ENCODE measurements around the gene MYORG.

MYORG gene

GRCh38 chr9:34335376-34335775 lies 41.3 kb downstream of the MYORG start:
- Histone ChIP-seq H3K14ac (ENCODE audit: low read length in 2 of 2) (no peak overlapping the region), H3K9ac (ENCODE audit: low read length) (no peak overlapping the region), H4K91ac (ENCODE audit: low read length) (no peak overlapping the region), H2AK5ac (ENCODE audit: low read length, severe bottlenecking) (no peak overlapping the region), H3K4me1 (ENCODE audit: control insufficient read depth, insufficient read depth, low read depth, low read length) (no peaks in the 10 kb centered on the region), H3K27me3 (ENCODE audit: control insufficient read depth in 1 of 2, insufficient read depth in 1 of 2, low read length in 2 of 2) (no peaks in the 10 kb centered on the region), H4K8ac (ENCODE audit: low read length) (no peak overlapping the region), H3K4me3 (ENCODE audit: insufficient read depth in 1 of 2, low read depth in 1 of 2, low read length in 2 of 2) (no peak overlapping the region), H3K9me3 (ENCODE audit: control insufficient read depth, low read length) (no peaks in the 10 kb centered on the region), H2BK5ac (ENCODE audit: low read depth, low read length, poor library complexity, severe bottlenecking) (no peak overlapping the region), H2BK120ac (ENCODE audit: low read depth, low read length) (no peak overlapping the region), H3K4me2 (ENCODE audit: low read length, poor library complexity, severe bottlenecking) (no peak overlapping the region), H3K18ac (ENCODE audit: low read depth in 1 of 2, low read length in 2 of 2) (no peak overlapping the region), H2BK12ac (ENCODE audit: low read length in 2 of 2) (no peak overlapping the region), H3K4ac (ENCODE audit: low read depth in 1 of 2, low read length in 2 of 2) (no peak overlapping the region), H3K36me3 (ENCODE audit: control insufficient read depth in 1 of 2, insufficient read depth in 2 of 2, low read depth in 1 of 2, low read length in 2 of 2) (peaks cover 22 to 24% of the 10 kb centered on the region in 2 experiments), H2AFZ (ENCODE audit: low read depth, low read length) (no peak overlapping the region), H3K27ac (ENCODE audit: low read length, poor library complexity, severe bottlenecking) (no peak overlapping the region), H3K79me1 (replicated peaks; ENCODE audit: low read length, poor library complexity, severe bottlenecking) (peaks cover 37% of the 10 kb centered on the region), H2BK15ac (ENCODE audit: low read depth, poor library complexity, severe bottlenecking) (no peak overlapping the region), H3K23ac (ENCODE audit: low read length in 2 of 2) (no peak overlapping the region)
- DNase-seq: no peak
- WGBS: 95% methylated on average over 4 of the region's 4 CpGs

GRCh38 chr9:34334916-34335315 lies 41.8 kb downstream of the MYORG start:
- WGBS: 100% methylated on average over 2 of the region's 2 CpGs
- no peak overlapping the region for H2BK12ac ChIP-seq (ENCODE audit: low read length in 2 of 2)
- no peak overlapping the region for H3K27ac ChIP-seq (ENCODE audit: low read length, poor library complexity, severe bottlenecking)
- no peak overlapping the region for H3K9ac ChIP-seq (ENCODE audit: low read length)
- H3K79me1 ChIP-seq (replicated peaks; ENCODE audit: low read length, poor library complexity, severe bottlenecking): peaks cover 35% of the 10 kb centered on the region
- no peak overlapping the region for H2BK120ac ChIP-seq (ENCODE audit: low read depth, low read length)
- no peak overlapping the region for H4K91ac ChIP-seq (ENCODE audit: low read length)
- peaks cover 18 to 20% of the 10 kb centered on the region in 2 experiments for H3K36me3 ChIP-seq (ENCODE audit: control insufficient read depth in 1 of 2, insufficient read depth in 2 of 2, low read depth in 1 of 2, low read length in 2 of 2)
- no peak overlapping the region for H3K23ac ChIP-seq (ENCODE audit: low read length in 2 of 2)
- H3K14ac ChIP-seq (ENCODE audit: low read length in 2 of 2): no peak overlapping the region
- H3K9me3 ChIP-seq (ENCODE audit: control insufficient read depth, low read length): no peaks in the 10 kb centered on the region
- H2AFZ ChIP-seq (ENCODE audit: low read depth, low read length): no peak overlapping the region
- no peak overlapping the region for H3K4ac ChIP-seq (ENCODE audit: low read depth in 1 of 2, low read length in 2 of 2)
- H2BK15ac ChIP-seq (ENCODE audit: low read depth, poor library complexity, severe bottlenecking): no peak overlapping the region
- no peaks in the 10 kb centered on the region for H3K4me1 ChIP-seq (ENCODE audit: control insufficient read depth, insufficient read depth, low read depth, low read length)
- H4K8ac ChIP-seq (ENCODE audit: low read length): no peak overlapping the region
- H3K4me2 ChIP-seq (ENCODE audit: low read length, poor library complexity, severe bottlenecking): no peak overlapping the region
- no peak overlapping the region for H2BK5ac ChIP-seq (ENCODE audit: low read depth, low read length, poor library complexity, severe bottlenecking)
- no peak overlapping the region for H3K18ac ChIP-seq (ENCODE audit: low read depth in 1 of 2, low read length in 2 of 2)
- no peak overlapping the region for H2AK5ac ChIP-seq (ENCODE audit: low read length, severe bottlenecking)
- no peak overlapping the region for H3K4me3 ChIP-seq (ENCODE audit: insufficient read depth in 1 of 2, low read depth in 1 of 2, low read length in 2 of 2)
- no peak for DNase-seq
- H3K27me3 ChIP-seq (ENCODE audit: control insufficient read depth in 1 of 2, insufficient read depth in 1 of 2, low read length in 2 of 2): no peaks in the 10 kb centered on the region

DNA sequence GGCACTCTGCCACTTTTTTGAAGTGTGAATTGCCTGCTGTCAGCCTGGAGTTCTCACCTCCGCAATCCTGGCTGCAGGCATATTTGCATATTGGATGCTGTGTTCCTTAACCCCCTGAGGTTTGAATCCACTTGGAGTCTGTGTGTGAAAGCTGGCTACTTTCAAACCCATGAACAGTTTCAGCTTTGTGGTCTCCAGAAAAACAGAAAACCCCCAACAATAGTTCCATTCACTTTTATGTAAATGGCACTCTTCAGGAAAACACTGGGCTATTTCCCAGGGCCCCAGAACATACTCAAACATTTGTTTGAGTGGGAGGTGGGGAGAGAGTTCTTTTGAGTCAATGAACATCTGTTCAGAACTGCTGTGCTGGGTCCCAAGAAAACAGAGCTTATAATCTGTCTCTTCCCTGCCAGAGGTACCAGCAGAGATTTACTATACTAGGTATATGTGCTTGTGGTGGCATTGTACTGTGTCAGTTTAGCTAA lies 42.3 kb downstream of the MYORG start:
- Histone ChIP-seq H2BK12ac (ENCODE audit: low read length in 2 of 2) (no peak overlapping the region), H3K27ac (ENCODE audit: low read length, poor library complexity, severe bottlenecking) (no peak overlapping the region), H3K18ac (ENCODE audit: low read depth in 1 of 2, low read length in 2 of 2) (no peak overlapping the region), H2BK120ac (ENCODE audit: low read depth, low read length) (no peak overlapping the region), H3K4me3 (ENCODE audit: insufficient read depth in 1 of 2, low read depth in 1 of 2, low read length in 2 of 2) (no peak overlapping the region), H2AK5ac (ENCODE audit: low read length, severe bottlenecking) (no peak overlapping the region), H3K14ac (ENCODE audit: low read length in 2 of 2) (no peak overlapping the region), H3K4me1 (ENCODE audit: control insufficient read depth, insufficient read depth, low read depth, low read length) (no peaks in the 10 kb centered on the region), H2AFZ (ENCODE audit: low read depth, low read length) (no peak overlapping the region), H3K9ac (ENCODE audit: low read length) (no peak overlapping the region), H3K4ac (ENCODE audit: low read depth in 1 of 2, low read length in 2 of 2) (no peak overlapping the region), H3K23ac (ENCODE audit: low read length in 2 of 2) (no peak overlapping the region), H3K4me2 (ENCODE audit: low read length, poor library complexity, severe bottlenecking) (no peak overlapping the region), H2BK5ac (ENCODE audit: low read depth, low read length, poor library complexity, severe bottlenecking) (no peak overlapping the region), H3K27me3 (ENCODE audit: control insufficient read depth in 1 of 2, insufficient read depth in 1 of 2, low read length in 2 of 2) (no peaks in the 10 kb centered on the region), H4K91ac (ENCODE audit: low read length) (no peak overlapping the region), H3K36me3 (ENCODE audit: control insufficient read depth in 1 of 2, insufficient read depth in 2 of 2, low read depth in 1 of 2, low read length in 2 of 2) (peaks cover 14 to 19% of the 10 kb centered on the region in 2 experiments), H3K9me3 (ENCODE audit: control insufficient read depth, low read length) (no peaks in the 10 kb centered on the region), H3K79me1 (replicated peaks; ENCODE audit: low read length, poor library complexity, severe bottlenecking) (peaks cover 35% of the 10 kb centered on the region), H4K8ac (ENCODE audit: low read length) (no peak overlapping the region), H2BK15ac (ENCODE audit: low read depth, poor library complexity, severe bottlenecking) (no peak overlapping the region)
- no peak for DNase-seq
- WGBS: 85% methylated on average over 1 of the region's 1 CpG

DNA sequence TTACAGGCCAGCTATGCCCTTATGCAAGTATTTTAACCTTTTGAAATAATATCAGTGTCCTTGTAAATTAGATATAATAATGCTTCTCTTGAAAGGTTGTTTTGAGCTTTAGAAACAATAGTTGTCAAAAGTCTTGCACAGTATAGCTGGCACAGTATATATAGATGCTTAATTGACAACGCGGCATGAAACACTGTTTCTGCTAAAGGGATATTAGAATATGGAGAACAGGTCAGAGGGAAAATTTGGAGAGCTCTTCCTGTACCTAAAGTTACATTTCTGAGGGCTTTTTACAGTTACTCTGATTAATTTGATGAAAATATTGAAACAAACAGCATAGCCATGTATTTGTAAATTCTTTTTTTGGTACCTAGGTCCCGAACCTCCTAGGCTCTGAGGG lies 42.9 kb downstream of the MYORG start:
- 33% methylated on average over 2 of the region's 3 CpGs for WGBS
- Histone ChIP-seq H2AFZ (ENCODE audit: low read depth, low read length) (no peak overlapping the region), H3K36me3 (ENCODE audit: control insufficient read depth in 1 of 2, insufficient read depth in 2 of 2, low read depth in 1 of 2, low read length in 2 of 2) (peaks cover 8 to 13% of the 10 kb centered on the region in 2 experiments), H2BK5ac (ENCODE audit: low read depth, low read length, poor library complexity, severe bottlenecking) (no peak overlapping the region), H3K4me3 (ENCODE audit: insufficient read depth in 1 of 2, low read depth in 1 of 2, low read length in 2 of 2) (no peak overlapping the region), H3K4me2 (ENCODE audit: low read length, poor library complexity, severe bottlenecking) (no peak overlapping the region), H3K4me1 (ENCODE audit: control insufficient read depth, insufficient read depth, low read depth, low read length) (no peaks in the 10 kb centered on the region), H3K79me1 (replicated peaks; ENCODE audit: low read length, poor library complexity, severe bottlenecking) (peaks cover 30% of the 10 kb centered on the region), H3K14ac (ENCODE audit: low read length in 2 of 2) (no peak overlapping the region), H3K9me3 (ENCODE audit: control insufficient read depth, low read length) (no peaks in the 10 kb centered on the region), H4K8ac (ENCODE audit: low read length) (no peak overlapping the region), H3K4ac (ENCODE audit: low read depth in 1 of 2, low read length in 2 of 2) (no peak overlapping the region), H3K27me3 (ENCODE audit: control insufficient read depth in 1 of 2, insufficient read depth in 1 of 2, low read length in 2 of 2) (no peaks in the 10 kb centered on the region), H2AK5ac (ENCODE audit: low read length, severe bottlenecking) (no peak overlapping the region), H3K18ac (ENCODE audit: low read depth in 1 of 2, low read length in 2 of 2) (no peak overlapping the region), H3K9ac (ENCODE audit: low read length) (no peak overlapping the region), H2BK120ac (ENCODE audit: low read depth, low read length) (no peak overlapping the region), H3K23ac (ENCODE audit: low read length in 2 of 2) (no peak overlapping the region), H2BK15ac (ENCODE audit: low read depth, poor library complexity, severe bottlenecking) (no peak overlapping the region), H3K27ac (ENCODE audit: low read length, poor library complexity, severe bottlenecking) (no peak overlapping the region), H4K91ac (ENCODE audit: low read length) (no peak overlapping the region), H2BK12ac (ENCODE audit: low read length in 2 of 2) (no peak overlapping the region)
- no peak for DNase-seq

Measured in mesenchymal stem cell (in vitro differentiated cells and primary cell).